GM10847 (cell line): ENCODE data around the gene FBXL16.
A peak's percentile ranks its signal among the peaks of the same experiment; 100 is the strongest.

Experiments used
- POLR2A ChIP-seq: IDR thresholded peaks from 2 replicates; pipeline ENCODE4 v1.6.1; 2011; ENCODE audit not compliant: insufficient read length; ENCODE audit errors: extremely low read depth

FBXL16 gene

GRCh38 chr16:682493-683395 lies 22.9 kb downstream of the FBXL16 start:
- no peak for TF ChIP-seq POLR2A

DNA sequence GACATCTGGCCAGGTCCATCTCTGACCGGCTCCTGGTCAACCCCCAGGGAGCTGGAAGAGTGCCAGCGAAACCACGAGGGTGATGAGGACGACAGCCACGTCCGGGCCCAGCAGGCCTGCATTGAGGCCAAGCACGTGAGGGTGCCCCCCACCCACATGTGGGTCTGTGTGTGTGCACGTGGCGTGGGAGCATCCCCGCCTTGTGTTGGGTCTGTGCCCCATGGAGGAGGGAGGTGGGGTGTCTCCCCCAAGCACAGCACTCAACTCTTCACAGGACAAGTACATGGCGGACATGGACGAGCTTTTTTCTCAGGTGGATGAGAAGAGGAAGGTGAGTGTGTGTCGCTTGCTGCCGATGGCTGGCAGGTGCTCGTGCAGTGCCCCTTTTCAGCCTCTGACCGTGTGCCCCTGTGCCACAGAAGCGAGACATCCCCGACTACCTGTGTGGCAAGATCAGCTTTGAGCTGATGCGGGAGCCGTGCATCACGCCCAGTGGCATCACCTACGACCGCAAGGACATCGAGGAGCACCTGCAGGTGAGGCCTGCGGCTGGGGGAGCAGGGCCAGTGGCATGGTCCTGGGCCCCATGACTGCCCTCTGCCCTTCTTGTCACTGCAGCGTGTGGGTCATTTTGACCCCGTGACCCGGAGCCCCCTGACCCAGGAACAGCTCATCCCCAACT lies 23.7 kb downstream of the FBXL16 start:
- no peak for TF ChIP-seq POLR2A

DNA sequence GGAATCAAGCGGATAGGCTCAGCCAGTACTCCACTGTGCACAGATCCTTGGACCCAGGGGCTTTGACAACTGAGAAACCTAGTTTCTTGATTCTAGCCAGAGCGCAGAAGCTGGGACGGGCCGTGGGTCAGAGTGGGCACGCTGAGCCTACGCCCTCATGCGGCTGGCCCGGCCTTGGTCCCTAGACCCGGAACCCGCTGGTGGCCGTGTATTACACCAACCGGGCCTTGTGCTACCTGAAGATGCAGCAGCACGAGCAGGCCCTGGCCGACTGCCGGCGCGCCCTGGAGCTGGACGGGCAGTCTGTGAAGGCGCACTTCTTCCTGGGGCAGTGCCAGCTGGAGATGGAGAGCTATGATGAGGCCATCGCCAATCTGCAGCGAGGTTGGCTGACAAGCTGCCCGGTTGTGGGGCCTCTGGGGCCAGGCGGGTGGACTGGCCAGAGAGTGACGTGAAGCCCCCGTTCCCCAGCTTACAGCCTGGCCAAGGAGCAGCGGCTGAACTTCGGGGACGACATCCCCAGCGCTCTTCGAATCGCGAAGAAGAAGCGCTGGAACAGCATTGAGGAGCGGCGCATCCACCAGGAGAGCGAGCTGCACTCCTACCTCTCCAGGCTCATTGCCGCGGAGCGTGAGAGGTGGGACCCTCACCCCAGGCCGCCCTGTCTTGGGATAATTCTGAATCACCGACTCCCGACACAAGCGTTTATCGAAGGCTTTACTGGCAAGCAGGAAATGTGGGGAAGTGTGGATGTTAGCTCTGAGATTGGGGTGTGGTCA lies 24.4 kb downstream of the FBXL16 start:
- no peak for TF ChIP-seq POLR2A

- TF ChIP-seq POLR2A = no peak
Measured at GRCh38 chr16:680625-680945, 25.0 kb downstream of the FBXL16 start.

- TF ChIP-seq POLR2A = peak; percentile 87
Measured at GRCh38 chr16:679814-680624, 25.6 kb downstream of the FBXL16 start, which contains the start of gene STUB1. Gene STUB1 (plus strand): TSS chr16:680410. CDS start chr16:680526, 116 bp downstream.

DNA sequence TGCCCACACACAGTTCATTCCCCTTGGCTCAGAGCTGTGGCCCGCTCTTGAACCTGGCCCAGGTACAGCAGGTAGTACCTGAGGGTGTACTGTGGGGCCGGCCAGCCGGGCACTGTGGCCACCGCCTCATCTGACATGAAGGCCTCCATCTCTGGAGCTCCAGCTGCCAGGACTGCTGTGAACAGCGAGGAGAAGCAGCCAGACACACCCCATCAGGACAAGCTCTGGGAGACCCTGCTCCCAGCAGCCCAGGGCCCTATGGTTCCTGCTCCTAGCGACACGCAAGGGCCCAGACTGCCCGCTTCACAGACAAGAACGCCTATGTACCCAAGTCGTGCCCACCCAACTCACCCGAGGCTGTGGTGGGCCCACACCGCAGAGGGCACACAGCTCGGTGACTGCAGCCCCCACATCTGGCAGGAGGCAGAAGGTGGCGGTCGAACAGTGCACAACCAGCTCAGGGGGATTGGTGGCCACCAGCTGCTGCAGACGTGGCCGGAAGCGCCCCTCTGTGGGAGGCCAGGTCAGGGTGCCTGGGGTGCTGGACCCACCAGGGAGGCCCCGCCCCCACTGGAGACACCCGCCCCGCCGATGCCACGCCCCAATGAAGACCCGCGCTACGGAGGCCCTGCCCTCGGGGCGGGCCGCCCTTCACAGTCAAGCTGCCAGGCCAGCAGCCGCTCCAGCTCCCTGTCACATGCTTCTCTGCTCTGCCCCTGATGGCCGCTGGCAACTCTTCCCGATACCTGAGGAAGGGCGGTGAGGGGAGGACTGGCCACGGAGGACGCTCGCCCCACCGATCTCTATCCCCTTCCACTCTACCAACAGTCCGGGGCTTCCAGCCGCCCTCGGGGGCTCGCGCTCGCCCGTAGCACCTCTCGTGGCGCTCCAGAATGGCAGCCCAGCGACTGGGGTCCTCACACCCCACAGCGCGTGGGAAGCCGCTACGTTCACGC lies 26.5 kb downstream of the FBXL16 start:
- TF ChIP-seq POLR2A = no peak

DNA sequence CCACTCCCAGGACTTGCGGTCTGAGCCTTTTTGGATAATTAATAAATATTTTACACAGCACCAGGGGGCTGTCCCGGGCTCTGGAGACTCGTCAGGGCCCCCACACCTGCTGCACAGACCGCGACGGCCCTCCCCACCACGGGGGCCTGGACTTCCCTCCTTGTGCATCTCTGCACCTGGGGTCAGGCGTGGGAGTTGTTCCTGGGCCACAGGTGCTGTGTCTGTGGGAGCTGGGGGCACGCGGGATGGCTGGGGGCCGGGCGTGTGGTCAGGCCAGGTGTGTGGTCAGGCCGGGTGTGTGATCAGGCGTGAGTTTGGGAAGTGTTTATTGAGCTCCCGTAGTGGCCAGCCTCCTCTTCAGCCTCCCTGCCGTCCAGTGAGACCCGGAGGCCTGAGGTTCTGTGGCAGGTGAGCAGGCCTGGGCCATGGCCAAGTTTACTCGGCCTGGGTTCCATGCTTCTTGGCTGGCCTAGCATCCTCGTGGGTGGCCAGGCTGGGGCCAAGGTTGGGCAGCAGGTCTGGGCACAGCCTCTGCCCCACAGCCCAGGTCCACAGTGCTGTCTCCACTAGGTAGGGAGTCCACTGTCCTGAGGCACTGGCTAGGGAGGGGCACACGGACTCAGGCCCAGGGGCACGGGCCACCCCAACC lies 27.3 kb downstream of the FBXL16 start:
- TF ChIP-seq POLR2A = no peak

DNA sequence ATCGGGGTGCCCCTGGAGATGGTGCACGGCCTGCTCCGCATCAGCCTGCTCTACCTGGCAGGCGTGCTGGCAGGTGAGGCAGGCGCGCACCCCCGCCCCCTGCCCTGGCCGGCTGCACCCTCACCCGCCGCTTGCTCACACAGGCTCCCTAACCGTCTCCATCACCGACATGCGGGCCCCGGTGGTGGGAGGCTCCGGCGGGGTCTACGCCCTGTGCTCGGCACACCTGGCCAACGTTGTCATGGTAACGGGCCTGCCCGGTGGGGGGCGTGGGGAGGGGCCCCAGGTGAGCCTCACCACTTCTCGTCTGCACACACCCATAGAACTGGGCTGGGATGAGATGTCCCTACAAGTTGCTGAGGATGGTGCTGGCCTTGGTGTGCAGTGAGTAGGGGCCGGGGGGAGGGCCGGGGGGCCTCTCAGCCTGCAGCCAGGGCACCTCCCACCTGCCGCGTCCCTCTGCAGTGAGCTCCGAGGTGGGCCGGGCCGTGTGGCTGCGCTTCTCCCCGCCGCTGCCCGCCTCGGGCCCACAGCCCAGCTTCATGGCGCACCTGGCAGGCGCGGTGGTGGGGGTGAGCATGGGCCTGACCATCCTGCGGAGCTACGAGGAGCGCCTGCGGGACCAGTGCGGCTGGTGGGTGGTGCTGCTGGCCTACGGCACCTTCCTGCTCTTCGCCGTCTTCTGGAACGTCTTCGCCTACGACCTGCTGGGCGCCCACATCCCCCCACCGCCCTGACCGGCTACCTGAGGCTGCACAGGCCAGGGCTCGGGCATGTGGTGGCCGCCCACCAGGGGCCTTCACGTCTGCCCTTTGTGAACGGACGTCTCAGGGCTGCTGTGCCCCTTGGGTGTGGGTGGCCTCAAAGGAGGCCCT lies 28.0 kb downstream of the FBXL16 start:
- TF ChIP-seq POLR2A = no peak

- TF ChIP-seq POLR2A = no peak
Measured at GRCh38 chr16:676913-677312, 28.7 kb downstream of the FBXL16 start.

- TF ChIP-seq POLR2A = no peak
Measured at GRCh38 chr16:676565-676902, 29.1 kb downstream of the FBXL16 start.

- TF ChIP-seq POLR2A = no peak
Measured at GRCh38 chr16:675884-676564, 29.6 kb downstream of the FBXL16 start.
